ENCODE results near the gene PTTG1IP.

PTTG1IP gene

GRCh38 chr21:44903050-44903685 lies 29.7 kb upstream of the PTTG1IP start:
- TF ChIP-seq CTCF (IDR thresholded peaks at IDR 0.05; ENCODE audit: low read length, missing control alignments): no peak
- no peak overlapping the region for H3K4me3 ChIP-seq (replicated peaks; ENCODE audit: low read depth, low read length)
- no peak for DNase-seq (ENCODE audit: low read depth)

GRCh38 chr21:44902268-44903049 lies 29.0 kb upstream of the PTTG1IP start:
- no peak for TF ChIP-seq CTCF (IDR thresholded peaks at IDR 0.05; ENCODE audit: low read length, missing control alignments)
- no peak for DNase-seq (ENCODE audit: low read depth)
- H3K4me3 ChIP-seq (replicated peaks; ENCODE audit: low read depth, low read length): no peak overlapping the region

- no peak for TF ChIP-seq CTCF (IDR thresholded peaks at IDR 0.05; ENCODE audit: low read length, missing control alignments)
- DNase-seq (ENCODE audit: low read depth): no peak
- H3K4me3 ChIP-seq (replicated peaks; ENCODE audit: low read depth, low read length): no peak overlapping the region
Observed at GRCh38 chr21:44901391-44902074, 28.0 kb upstream of the PTTG1IP start.

- no peak overlapping the region for H3K4me3 ChIP-seq (replicated peaks; ENCODE audit: low read depth, low read length)
- no peak for DNase-seq (ENCODE audit: low read depth)
- TF ChIP-seq CTCF (IDR thresholded peaks at IDR 0.05; ENCODE audit: low read length, missing control alignments): no peak
Observed at GRCh38 chr21:44900559-44901251, 27.2 kb upstream of the PTTG1IP start.

GRCh38 chr21:44899768-44900558 lies 26.5 kb upstream of the PTTG1IP start:
- DNase-seq (ENCODE audit: low read depth): no peak
- no peak for TF ChIP-seq CTCF (IDR thresholded peaks at IDR 0.05; ENCODE audit: low read length, missing control alignments)
- no peak overlapping the region for H3K4me3 ChIP-seq (replicated peaks; ENCODE audit: low read depth, low read length)
